ENCODE measurements around the gene ZNF800. TPM values are rescaled to one million over a fixed set of nuclear protein-coding genes. Genes with fewer than 3 reads are reported as not detected.

Gene ZNF800
- total and polyA plus RNA-seq, 4 donors = 4.8 to 15.2 (median 12.8) TPM

DNA sequence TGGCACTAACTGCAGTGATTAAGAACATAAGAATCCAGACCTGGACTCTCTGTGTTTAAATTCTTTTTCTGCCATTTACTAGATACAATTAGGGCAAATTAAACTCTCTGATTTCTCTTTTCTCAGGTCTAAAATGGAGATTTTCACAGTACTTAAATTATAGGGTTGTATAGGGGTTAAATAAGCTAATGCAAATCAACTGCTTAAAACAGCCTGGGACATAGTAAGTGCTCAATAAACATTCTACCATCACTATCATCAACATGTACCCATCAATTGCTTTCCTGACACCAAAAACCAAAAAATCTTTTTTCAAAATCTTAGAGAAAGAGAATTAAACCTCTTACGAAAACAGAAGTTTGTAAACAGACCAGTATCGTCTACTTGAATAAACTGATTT is 4.5 kb downstream of the ZNF800 start:
- peaks cover 0 to 20% (median 11%) of the 10 kb centered on the region in 4 donors for H3K36me3 ChIP-seq (ENCODE audit: control insufficient read depth in 4 of 4, insufficient read depth in 3 of 4, low read depth in 1 of 4, low read length in 3 of 4)
- no peak overlapping the region for H3K27ac ChIP-seq (ENCODE audit: low read depth in 1 of 2, low read length in 2 of 2)
- 96% methylated on average over 2 of the region's 2 CpGs for WGBS
- H3K27me3 ChIP-seq (ENCODE audit: control insufficient read depth in 4 of 4, insufficient read depth in 4 of 4, low read length in 3 of 4) = no peaks in the 10 kb centered on the region
- TF ChIP-seq, protein P1, sequence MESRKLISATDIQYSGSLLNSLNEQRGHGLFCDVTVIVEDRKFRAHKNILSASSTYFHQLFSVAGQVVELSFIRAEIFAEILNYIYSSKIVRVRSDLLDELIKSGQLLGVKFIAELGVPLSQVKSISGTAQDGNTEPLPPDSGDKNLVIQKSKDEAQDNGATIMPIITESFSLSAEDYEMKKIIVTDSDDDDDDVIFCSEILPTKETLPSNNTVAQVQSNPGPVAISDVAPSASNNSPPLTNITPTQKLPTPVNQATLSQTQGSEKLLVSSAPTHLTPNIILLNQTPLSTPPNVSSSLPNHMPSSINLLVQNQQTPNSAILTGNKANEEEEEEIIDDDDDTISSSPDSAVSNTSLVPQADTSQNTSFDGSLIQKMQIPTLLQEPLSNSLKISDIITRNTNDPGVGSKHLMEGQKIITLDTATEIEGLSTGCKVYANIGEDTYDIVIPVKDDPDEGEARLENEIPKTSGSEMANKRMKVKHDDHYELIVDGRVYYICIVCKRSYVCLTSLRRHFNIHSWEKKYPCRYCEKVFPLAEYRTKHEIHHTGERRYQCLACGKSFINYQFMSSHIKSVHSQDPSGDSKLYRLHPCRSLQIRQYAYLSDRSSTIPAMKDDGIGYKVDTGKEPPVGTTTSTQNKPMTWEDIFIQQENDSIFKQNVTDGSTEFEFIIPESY (IDR thresholded peaks at IDR 0.05) = no peak
- TF ChIP-seq SP1 (IDR thresholded peaks at IDR 0.05) (no peak), HNF4A (conservative IDR thresholded peaks at IDR 0.05) (no peak), GABPA (IDR thresholded peaks at IDR 0.05 in 1 of 2, conservative IDR thresholded peaks at IDR 0.05 in 1 of 2) (no peak), FOXA1 (IDR thresholded peaks at IDR 0.05) (no peak), HNF4G (IDR thresholded peaks at IDR 0.05) (no peak), NR2F2 (IDR thresholded peaks at IDR 0.05) (no peak), REST (IDR thresholded peaks at IDR 0.05) (no peak), EGR1 (IDR thresholded peaks at IDR 0.05; ENCODE audit: low read depth in 2 of 2) (no peak), RAD21 (IDR thresholded peaks at IDR 0.05) (no peak), RXRA (IDR thresholded peaks at IDR 0.05) (no peak), JUND (IDR thresholded peaks at IDR 0.05) (no peak), YY1 (IDR thresholded peaks at IDR 0.05) (no peak), TAF1 (conservative IDR thresholded peaks at IDR 0.05) (no peak), FOXA2 (IDR thresholded peaks at IDR 0.05) (no peak)
- TF ChIP-seq, protein P2, sequence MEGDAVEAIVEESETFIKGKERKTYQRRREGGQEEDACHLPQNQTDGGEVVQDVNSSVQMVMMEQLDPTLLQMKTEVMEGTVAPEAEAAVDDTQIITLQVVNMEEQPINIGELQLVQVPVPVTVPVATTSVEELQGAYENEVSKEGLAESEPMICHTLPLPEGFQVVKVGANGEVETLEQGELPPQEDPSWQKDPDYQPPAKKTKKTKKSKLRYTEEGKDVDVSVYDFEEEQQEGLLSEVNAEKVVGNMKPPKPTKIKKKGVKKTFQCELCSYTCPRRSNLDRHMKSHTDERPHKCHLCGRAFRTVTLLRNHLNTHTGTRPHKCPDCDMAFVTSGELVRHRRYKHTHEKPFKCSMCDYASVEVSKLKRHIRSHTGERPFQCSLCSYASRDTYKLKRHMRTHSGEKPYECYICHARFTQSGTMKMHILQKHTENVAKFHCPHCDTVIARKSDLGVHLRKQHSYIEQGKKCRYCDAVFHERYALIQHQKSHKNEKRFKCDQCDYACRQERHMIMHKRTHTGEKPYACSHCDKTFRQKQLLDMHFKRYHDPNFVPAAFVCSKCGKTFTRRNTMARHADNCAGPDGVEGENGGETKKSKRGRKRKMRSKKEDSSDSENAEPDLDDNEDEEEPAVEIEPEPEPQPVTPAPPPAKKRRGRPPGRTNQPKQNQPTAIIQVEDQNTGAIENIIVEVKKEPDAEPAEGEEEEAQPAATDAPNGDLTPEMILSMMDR (IDR thresholded peaks at IDR 0.05; ENCODE audit: low read depth, low read length, missing input control) = no peak
- TF ChIP-seq, protein P3, sequence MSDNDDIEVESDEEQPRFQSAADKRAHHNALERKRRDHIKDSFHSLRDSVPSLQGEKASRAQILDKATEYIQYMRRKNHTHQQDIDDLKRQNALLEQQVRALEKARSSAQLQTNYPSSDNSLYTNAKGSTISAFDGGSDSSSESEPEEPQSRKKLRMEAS (IDR thresholded peaks at IDR 0.05) = no peak
- TF ChIP-seq, protein P4, sequence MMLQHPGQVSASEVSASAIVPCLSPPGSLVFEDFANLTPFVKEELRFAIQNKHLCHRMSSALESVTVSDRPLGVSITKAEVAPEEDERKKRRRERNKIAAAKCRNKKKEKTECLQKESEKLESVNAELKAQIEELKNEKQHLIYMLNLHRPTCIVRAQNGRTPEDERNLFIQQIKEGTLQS (IDR thresholded peaks at IDR 0.05) = no peak
- H3K4me3 ChIP-seq (ENCODE audit: low read depth in 1 of 3, low read length in 3 of 3) = no peak overlapping the region
- peaks cover 4 to 16% (median 12%) of the 10 kb centered on the region in 4 donors for H3K4me1 ChIP-seq (ENCODE audit: control insufficient read depth in 4 of 4, insufficient read depth in 4 of 4, low read length in 3 of 4)
- no peak for DNase-seq (ENCODE audit: low spot score)
- no peaks in the 10 kb centered on the region for H3K9me3 ChIP-seq (ENCODE audit: control insufficient read depth in 4 of 4, low read length in 3 of 4)
- H3K9ac ChIP-seq (ENCODE audit: low read depth in 1 of 2, low read length in 2 of 2) = no peak overlapping the region

Measured in liver (tissue), 9 donors.